ENCODE measurements around the gene GAK. TPM values are rescaled to one million over a fixed set of nuclear protein-coding genes. Genes with fewer than 3 reads are reported as not detected.
A peak's percentile ranks its signal among the peaks of the same experiment; 100 is the strongest.

GAK gene
- total RNA-seq, 1 donor from 2014 or later = 116 TPM

DNA sequence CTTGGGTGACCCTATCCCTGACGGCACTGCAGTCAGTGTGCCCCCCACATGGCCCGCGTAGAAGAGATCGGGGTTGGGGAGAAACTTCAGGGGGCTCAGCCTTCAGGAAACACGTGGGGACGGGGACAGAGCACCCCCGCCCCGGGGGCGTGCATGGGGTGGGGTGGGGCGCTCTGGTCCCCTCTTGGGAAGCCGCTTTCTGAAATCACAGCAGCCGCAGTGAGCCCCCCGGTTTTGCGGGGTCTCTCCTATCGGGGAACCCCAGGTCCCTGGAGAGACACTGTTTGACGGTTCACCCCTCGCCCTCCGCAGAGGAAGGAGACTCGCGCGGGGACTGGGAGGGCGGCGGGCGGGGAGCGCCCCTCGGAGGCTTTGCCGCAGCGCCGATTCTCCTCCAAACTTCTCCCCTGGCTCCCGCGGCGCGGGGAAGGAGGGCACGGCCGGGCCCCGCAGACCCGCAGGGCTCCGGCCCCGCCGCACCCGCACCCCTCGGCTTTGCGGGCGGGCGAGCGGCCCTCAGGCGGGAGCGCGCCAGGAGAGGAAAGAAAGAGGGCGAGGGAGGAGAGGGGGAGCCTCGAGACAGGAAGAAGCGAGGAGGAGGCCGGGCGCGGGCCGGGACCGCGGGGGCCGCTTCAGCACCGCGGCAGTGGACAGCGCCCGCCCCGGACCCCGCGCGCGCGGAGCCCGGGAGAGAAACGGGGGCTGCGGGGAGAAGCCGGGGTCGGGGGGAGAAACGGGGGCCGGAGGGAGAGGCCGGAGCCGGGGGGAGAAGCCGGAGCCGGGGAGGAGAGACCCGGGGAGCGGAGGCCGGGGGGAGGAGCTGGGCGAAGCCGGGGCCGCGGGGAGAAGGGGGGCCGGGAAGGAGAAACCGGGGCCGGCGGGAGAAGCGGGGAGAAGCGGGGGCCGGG lies 106.8 kb downstream of the GAK start:
- Mint-ChIP-seq H3K4me1 (ENCODE audit: low read depth) (no peaks in the 10 kb centered on the region), H3K27ac (no peak overlapping the region), H3K36me3 (ENCODE audit: insufficient read depth) (no peaks in the 10 kb centered on the region), H3K4me3 (ENCODE audit: low read depth) (peak overlapping the region; percentile 16), H3K9me3 (ENCODE audit: low read depth) (no peaks in the 10 kb centered on the region), H3K27me3 (peaks cover 65% of the 10 kb centered on the region)
- TF ChIP-seq, protein P1, sequence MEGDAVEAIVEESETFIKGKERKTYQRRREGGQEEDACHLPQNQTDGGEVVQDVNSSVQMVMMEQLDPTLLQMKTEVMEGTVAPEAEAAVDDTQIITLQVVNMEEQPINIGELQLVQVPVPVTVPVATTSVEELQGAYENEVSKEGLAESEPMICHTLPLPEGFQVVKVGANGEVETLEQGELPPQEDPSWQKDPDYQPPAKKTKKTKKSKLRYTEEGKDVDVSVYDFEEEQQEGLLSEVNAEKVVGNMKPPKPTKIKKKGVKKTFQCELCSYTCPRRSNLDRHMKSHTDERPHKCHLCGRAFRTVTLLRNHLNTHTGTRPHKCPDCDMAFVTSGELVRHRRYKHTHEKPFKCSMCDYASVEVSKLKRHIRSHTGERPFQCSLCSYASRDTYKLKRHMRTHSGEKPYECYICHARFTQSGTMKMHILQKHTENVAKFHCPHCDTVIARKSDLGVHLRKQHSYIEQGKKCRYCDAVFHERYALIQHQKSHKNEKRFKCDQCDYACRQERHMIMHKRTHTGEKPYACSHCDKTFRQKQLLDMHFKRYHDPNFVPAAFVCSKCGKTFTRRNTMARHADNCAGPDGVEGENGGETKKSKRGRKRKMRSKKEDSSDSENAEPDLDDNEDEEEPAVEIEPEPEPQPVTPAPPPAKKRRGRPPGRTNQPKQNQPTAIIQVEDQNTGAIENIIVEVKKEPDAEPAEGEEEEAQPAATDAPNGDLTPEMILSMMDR (IDR thresholded peaks at IDR 0.05; ENCODE audit: unreplicated experiment) = no peak
- no peak for DNase-seq (ENCODE audit: low spot score, unreplicated experiment)

DNA sequence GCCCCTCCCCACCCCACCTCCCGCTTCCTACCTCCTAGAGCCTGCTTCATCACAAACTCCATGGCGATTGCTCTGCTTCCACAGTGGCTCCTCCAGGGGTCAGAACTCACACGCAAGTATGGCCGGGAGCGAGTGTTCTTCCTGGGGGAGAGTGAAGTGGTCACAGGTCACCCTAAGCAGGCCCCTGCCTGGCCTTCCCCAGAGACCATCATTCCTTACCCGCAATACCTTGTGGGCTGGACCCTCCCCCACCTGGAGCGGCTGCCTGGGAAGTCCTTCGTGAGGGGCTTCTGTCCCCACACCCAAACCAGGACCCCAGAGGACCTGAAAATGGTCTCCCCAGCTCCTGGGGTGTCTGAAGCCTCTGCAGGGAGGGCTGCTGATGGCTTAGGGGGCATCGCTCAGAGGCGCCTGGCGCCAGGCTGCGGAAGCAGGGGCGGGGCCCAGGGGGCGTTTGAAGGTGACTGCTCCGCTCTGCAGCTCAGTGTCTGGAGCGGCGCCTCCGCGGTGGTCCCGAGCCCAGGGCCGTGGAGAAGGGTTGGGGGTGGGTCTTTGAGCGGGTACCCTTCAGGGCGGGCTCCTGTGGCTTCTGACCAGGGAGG lies 107.6 kb downstream of the GAK start:
- peaks cover 69% of the 10 kb centered on the region for H3K27me3 Mint-ChIP-seq

DNA sequence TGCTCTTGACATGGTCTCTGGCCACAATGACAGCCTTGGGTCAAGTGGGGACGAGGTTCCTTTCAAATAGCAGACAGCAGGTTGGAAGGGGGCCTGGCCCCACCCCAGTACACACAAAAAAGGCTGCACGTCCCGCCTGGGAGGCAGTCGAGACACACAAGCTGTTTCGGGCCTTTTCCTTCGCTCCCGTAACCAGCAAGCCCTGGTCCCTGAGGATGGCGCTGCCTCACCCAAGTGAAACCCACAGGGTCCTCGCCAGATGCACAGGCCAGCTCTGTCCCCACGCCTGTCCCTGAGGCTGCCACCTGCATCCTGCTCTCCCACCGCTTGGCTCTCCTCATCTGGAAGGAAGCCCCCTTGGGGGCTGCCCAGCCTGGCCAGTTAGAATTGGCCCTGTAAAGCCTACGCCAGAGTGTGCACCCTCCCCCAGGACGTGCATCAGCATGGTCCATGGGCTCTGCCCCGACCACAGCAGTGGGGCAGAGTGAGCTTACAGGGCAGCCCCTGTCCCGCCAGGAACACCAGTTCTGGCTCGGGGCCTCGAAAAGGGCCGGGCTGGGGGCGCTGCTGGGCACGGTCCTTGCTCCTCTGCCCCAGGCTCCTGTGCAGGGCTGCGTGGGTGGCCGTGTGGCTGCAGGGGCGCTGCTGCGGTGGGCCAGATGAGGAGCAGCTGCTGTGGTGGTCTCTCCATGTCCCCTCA lies 108.2 kb downstream of the GAK start:
- peaks cover 68% of the 10 kb centered on the region for H3K27me3 Mint-ChIP-seq
- DNase-seq (ENCODE audit: low spot score, unreplicated experiment) = no peak
- no peaks in the 10 kb centered on the region for H3K36me3 Mint-ChIP-seq (ENCODE audit: insufficient read depth)
- no peaks in the 10 kb centered on the region for H3K4me1 Mint-ChIP-seq (ENCODE audit: low read depth)
- TF ChIP-seq, protein P1 (IDR thresholded peaks at IDR 0.05; ENCODE audit: unreplicated experiment) = no peak
- no peaks in the 10 kb centered on the region for H3K9me3 Mint-ChIP-seq (ENCODE audit: low read depth)
- no peak overlapping the region for H3K4me3 Mint-ChIP-seq (ENCODE audit: low read depth)
- no peak overlapping the region for H3K27ac Mint-ChIP-seq

More for the DNA sequence above, 107.6 kb downstream of the GAK start:
- Mint-ChIP-seq H3K4me3 (ENCODE audit: low read depth) (peak overlapping the region; percentile 16), H3K27ac (no peak overlapping the region), H3K4me1 (ENCODE audit: low read depth) (no peaks in the 10 kb centered on the region), H3K9me3 (ENCODE audit: low read depth) (no peaks in the 10 kb centered on the region), H3K36me3 (ENCODE audit: insufficient read depth) (no peaks in the 10 kb centered on the region)
- no peak for DNase-seq (ENCODE audit: low spot score, unreplicated experiment)
- TF ChIP-seq, protein P1 (IDR thresholded peaks at IDR 0.05; ENCODE audit: unreplicated experiment) = no peak

DNA sequence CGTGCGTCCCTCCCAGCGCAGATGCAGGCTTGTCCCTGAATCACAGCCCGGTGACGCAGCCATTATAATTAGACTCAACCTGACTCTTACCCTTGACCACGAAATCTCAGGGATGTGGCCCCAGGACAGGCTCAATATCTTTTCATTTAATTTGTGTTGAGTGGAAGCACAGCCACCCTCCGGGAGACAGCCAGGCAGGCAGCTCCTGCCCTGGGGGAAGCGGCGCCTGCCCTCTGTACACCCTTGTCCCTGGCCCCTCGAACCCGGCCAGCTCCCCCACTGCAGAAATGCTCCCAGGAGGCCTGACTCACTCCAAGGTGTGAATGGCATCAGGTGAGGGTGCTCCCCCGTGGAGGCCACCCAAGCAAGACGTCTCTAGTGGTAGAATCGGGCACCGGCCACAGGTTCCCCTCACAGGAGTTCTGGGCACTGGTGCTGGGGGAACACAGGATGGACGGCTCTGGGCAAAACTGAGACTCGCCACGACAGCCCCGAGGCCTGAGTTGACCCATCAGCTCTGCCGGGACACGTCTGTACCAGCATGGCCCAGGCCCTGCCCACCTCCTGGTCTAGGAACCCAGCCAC lies 108.8 kb downstream of the GAK start:
- H3K4me3 Mint-ChIP-seq (ENCODE audit: low read depth) = no peak overlapping the region
- no peaks in the 10 kb centered on the region for H3K36me3 Mint-ChIP-seq (ENCODE audit: insufficient read depth)
- no peaks in the 10 kb centered on the region for H3K4me1 Mint-ChIP-seq (ENCODE audit: low read depth)
- H3K27ac Mint-ChIP-seq = no peak overlapping the region
- TF ChIP-seq, protein P1 (IDR thresholded peaks at IDR 0.05; ENCODE audit: unreplicated experiment) = no peak
- H3K27me3 Mint-ChIP-seq = peaks cover 66% of the 10 kb centered on the region
- H3K9me3 Mint-ChIP-seq (ENCODE audit: low read depth) = no peaks in the 10 kb centered on the region
- no peak for DNase-seq (ENCODE audit: low spot score, unreplicated experiment)

All from progenitor cell of endocrine pancreas (in vitro differentiated cells).